ENCODE results near the gene CAMKV. TPM values are rescaled to one million over a fixed set of nuclear protein-coding genes. Genes with fewer than 3 reads are reported as not detected.

Gene CAMKV
- total RNA-seq, 1 donor = 1.3 TPM

Small RNA genes within 50 kb of the gene (small RNA-seq; reads per million reads assigned to genes)
- not detected for gene RN7SL217P

Other genes with a start within 250 kb of the CAMKV start
- gene APEH, start 195.6 kb downstream of the CAMKV start, total RNA-seq = 191 TPM
- gene MST1, start 180.4 kb downstream of the CAMKV start, total RNA-seq = 6.7 TPM
- 37.4 TPM for gene RNF123, start 180.3 kb downstream of the CAMKV start, total RNA-seq
- 17.5 TPM for gene AMIGO3, start 150.2 kb downstream of the CAMKV start, total RNA-seq
- gene GMPPB, start 146.0 kb downstream of the CAMKV start, total RNA-seq = 24.0 TPM
- 82.4 TPM for gene IP6K1, start 83.4 kb downstream of the CAMKV start, total RNA-seq
- 0.27 TPM for gene CDHR4, start 70.0 kb downstream of the CAMKV start, total RNA-seq
- 78.4 TPM for gene INKA1, start 66.6 kb downstream of the CAMKV start, total RNA-seq
- gene UBA7, start 56.0 kb downstream of the CAMKV start, total RNA-seq = 341 TPM
- gene TRAIP, start 13.3 kb downstream of the CAMKV start, total RNA-seq = 2.7 TPM
- gene MST1R, start 34.0 kb upstream of the CAMKV start, total RNA-seq = 1.1 TPM
- gene MON1A, start 59.9 kb upstream of the CAMKV start, total RNA-seq = 13.5 TPM
- gene RBM6, start 70.2 kb upstream of the CAMKV start, total RNA-seq = 23.4 TPM
- 267 TPM for gene RBM5, start 219.0 kb upstream of the CAMKV start, total RNA-seq

Data from hematopoietic multipotent progenitor cell (in vitro differentiated cells).